HG03066 (cell line): ENCODE data around the gene ACOT11.
"Not testable (repeated sequence)": the region's sequence is repeated elsewhere in the genome, so short reads cannot be mapped to it uniquely, and the experiment has no call there.

Experiments
- ATAC-seq: cut with Tn5 transposase; IDR thresholded peaks from one replicate; pipeline ENCODE4 v1.9.1; 2021; ENCODE audit warnings: low read depth; ENCODE audit not compliant: unreplicated experiment

Gene ACOT11

DNA sequence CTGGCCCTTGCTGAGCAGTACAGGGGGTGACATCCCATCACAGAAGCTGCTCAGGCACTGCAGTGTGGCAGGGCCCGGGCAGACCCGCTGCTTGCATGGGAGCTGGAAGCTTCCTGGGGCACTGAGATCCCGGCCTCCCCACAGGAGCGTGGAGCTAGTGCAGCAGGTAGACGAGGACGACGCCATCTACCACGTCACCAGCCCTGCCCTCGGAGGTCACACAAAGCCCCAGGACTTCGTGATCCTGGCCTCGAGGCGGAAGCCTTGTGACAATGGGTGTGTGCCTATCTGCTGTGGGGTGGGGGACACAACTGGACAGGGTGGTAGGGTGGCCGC, 58.9 kb downstream of the ACOT11 start:
- ATAC-seq: no peak

DNA sequence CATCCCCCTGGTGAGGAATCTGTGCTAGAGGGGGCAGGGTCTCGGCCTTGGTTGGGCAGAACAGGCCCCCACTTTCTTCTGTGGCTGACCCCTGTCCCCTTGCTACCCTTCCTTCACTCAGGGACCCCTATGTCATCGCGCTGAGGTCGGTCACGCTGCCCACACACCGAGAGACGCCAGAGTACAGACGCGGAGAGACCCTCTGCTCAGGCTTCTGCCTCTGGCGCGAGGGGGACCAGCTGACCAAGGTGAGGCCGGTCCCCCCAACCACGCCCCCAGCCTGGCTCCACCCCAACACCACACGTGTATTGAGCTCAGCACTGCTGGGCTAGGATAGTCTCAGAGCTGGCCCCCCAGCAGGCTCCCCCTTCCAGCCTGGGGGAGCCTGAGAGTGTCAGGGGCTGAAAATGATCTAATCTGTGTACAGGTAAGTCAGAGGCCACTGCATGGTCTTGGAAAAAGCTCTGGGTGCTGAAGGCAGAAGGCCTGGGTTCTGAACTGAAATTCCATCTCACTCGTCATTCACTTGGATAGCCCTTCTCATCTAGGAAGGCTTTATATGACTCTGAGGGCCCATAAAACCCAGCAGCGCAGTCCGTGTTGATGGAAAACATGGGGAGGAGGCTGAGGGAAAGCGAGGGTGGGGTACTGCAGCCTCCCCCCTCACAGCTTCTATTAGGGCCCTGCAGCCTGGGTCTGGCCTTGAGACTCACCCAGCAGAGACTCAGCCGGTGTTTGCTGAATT, 60.0 kb downstream of the ACOT11 start:
- no peak for ATAC-seq

DNA sequence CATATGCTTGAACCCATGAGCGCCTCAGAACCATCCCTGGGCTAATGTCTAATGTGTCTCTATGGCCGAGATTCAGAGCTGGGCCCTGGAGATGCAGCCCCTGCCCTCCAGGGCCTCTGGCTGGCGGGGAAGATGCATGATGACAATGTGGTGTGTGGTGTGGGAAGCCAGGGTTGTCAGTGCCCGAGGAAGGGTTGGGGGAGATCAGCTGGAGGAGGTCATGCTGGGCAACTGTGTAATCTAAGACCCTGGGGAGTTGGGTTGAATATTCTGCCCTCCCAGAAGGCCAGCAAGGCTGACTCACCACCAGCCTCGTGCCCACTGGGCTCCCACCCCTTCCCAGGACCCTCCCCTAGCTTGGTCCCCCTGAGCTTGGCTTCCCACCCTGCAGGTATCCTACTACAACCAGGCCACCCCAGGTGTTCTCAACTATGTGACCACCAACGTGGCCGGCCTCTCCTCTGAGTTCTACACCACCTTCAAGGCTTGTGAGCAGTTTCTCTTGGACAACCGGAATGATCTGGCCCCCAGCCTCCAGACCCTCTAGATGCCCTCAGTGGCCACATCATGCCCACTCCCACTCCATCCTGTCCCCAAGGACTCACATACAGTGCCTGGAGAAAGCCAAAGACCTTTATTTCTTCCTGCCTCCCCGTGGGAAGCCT, 60.7 kb downstream of the ACOT11 start:
- no peak for ATAC-seq

DNA sequence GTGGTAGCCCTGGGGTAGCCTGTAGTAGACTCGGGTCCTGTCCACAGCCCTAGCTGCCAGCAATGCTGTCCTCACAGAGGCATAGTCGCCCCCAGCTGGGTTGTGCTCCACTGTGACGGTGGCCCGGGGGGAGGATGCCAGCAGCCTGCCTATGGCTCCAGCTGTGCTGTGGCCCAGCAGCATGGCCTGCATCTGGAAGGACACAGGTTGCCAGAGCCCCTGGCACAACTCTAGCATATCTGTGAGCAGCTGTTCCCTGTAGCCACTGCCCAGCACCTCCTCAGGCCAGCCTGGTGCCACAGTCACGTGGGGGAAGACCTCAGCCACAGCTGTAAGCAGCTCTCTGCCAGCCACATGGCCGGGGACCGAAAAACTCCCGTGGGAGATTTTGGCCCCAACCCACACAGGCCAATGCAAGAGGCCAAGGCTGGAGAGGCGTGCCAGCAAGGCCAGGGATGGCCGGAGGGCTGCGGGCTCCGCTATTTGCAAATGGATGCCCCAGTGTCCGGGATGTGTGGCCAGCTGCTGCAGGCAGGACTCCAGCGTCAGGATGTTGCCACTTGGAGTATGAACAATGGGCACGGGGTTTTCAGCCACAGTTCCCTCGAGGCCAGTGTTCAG, 61.4 kb downstream of the ACOT11 start:
- no peak for ATAC-seq

DNA sequence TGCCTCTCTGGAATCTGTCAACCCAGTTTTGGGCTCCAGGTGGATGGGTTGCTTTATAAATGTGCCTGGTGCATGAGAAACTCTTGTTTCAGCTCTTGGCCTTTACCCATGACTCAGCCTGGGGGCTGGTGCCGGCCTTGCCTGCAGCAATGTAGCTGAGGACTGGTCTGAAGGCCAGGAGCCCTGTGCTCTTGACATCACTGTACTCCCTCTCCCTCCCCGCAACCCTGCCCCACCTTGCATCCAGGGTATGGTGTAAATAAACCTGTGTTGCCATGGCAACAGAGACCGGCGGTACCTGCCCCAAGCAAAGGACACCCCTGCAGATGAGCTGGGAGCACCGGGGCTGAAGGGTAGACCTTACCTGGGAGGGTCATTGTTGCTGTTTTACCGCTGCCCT, 62.0 kb downstream of the ACOT11 start:
- ATAC-seq: no peak

DNA sequence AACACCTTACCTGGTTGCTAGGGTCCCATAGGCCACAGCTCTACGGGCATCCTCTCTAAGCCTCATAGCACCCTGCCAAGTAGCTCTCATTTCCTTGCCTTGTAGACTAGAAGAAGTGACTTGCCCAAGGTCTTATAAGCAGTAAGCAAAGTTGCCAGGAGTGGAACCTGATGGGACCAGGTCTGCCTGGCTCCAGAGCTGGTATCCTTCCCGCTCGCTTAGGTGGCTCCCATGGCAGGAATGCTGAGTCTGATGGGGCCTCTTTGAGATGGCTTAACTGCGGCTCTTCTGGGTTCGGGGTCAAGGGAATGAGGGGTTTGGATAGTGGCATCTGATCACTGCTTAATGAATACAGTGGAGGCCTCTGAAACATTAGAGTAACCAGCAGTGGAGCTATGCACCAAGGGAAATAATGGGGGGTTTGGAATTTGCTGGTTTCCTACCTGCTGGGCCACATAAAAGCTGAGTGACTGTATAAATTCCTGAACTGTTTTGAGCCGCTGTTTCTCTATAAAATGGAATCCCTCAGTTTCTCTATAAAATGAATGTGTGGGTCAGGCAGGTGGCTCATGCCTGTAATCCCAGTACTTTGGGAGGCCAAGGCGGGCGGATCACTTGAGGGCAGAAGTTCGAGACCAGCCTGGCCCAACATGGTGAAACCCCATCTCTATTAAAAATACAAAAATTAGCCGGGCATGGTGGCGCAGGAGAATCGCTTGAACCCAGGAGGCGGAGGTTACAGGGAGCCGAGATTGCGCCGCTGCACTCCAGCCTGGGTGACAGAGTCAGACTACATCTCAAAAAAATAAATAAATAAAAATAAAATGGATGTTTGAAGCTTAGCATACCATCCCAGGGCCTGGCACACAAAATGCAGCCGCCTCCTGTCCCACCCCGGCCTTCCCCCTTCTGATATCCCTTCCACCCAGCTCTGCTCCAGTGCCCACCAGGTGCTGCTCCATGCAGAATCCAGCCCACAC, 62.9 kb downstream of the ACOT11 start:
- ATAC-seq: no peak

DNA sequence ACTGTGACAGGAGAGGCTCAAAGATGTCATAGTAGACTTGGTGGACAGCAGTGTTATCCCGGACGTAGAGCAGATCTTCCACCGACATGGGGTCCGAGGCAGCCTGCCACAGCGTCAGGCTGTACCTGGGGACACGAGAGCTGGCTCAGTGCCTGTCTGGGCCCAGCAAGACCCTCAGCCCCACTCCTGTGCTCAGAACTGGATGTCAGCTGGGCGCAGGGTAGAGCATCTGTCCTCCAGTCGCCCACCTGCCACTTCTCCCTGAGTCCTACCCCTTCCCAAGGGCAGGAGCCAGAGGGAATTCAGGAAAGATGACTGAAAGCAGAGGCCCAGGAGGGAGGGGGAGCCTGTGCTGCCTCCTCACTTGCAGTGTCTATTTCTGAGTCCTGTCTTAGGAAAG, 63.6 kb downstream of the ACOT11 start:
- no peak for ATAC-seq

DNA sequence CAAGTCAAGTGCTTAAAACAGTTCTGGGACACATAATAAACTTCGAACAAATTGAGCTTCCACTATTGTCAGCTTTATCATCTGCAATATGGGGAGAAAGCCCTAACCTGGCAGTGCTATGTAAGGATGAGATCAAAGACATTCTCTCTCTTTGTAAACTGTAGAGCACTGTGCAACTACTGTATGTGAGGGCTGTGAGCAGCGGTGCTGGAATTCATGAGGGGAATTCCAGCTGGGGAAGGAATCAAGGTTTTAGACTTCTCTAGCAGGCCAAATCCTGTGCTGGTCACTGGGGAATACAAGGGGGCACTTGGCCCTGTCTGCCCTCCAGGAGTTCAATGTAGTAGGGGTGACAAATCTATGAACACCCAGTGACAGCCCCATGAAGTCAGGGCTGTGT, 66.0 kb downstream of the ACOT11 start:
- no peak for ATAC-seq

DNA sequence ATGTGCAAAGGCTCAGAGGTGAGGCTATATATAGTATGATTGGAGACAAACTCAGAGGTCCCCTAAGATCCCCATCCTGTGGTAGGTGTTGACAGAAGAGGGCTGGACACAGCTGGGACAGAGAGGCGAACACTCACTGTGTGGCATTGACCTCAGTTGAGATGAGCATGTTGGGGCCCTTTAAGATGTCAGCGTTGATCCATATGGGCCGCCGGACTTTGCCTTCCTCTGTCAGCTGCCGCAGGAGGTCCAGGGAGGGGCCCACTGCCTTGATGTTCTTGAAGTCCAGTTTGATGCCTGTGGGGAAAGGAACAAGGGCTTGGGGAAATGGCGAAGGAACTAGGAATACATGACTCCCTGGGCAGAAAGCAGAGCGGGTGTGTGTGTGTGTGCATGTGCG, 66.5 kb downstream of the ACOT11 start:
- ATAC-seq: no peak

DNA sequence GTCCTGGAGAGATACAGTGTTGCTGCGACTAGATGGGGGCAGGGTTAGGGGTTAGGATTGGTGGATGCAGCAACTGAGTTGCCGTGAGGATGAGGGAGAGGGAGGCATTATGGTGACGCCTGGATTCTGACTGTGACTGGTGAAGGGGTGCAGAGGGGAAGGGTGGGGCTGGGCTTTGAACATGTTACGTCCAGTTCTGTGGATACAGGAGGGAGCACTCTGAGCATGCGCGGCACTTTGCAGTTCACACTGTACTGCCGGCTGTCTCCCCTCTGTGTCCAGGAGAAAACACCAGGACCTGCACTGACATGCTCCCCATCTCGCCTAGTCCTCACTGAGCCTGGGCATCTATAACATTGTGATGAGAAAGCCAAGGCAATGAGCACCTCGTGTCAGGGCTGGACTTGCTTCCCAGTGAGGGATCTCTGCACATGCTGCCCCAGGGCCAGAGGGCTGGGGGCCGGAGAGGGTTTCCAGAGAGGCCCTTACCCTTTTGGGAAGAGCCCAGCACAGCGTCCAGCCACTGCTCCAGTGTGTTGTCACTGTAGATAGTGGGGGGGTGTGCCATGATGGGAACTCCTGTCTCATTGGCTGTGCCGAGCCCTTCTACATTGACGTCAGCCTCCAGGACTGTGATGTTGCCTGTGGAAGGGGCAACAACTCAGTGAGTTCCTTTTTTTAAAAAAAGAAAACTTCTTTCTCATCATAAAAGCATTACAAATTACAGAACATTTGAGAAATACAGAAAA, 67.7 kb downstream of the ACOT11 start:
- no peak for ATAC-seq

DNA sequence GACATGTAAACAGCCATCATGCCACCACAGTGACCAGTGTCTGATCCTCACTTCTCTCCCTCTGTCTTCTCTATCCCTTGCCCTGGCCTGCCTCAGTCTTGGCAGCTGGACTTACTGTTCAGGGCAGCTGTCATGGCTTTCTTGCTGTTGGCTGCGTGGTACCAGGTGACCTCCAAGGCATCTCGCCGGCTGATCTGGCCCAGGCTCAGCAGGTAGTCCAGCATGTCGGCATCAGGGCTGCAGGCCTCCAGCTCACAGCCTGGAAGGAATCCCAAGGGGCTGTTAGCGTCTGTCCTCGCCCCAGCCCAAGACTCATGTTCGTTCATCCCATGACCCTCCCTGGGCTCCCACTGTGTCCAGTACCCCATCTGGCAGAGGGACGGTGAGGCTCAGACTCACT, 71.7 kb downstream of the ACOT11 start:
- no peak for ATAC-seq

DNA sequence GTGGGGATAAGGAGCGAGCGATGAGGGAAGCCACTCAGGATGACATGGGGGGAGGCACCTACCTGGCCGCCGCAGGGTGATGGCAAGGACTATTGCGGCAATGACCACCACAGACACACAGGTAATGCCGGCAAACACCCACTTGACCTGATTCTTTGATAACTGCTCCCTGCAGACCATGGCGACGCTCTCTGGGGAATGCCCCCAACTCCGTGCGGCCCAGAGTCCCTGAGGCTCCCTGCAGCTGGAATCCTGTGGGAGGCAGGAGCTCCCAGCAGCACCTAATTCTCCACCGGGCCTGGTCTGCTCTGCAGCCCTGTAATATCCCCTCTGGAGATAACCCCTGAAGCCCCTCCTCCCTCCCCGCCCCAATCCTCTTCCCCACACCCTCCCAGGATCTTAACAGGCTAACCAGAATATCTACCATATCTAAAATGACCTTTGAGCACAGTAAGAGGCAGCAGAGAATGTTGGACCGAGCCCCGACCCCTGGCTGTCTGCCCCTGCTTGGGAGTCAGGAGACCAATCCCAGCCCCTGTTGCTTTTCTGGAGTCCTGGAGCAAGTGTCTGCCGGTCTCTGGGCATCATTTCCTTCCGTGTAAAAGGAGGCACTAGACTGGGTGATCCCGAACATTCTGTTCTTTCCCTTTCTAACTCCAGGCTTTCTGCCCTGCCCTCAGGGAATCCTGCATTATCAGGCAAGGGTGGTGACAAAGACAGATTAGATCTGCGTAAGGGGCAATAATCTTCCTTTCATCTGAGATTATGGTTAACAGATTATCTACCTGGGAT, 75.4 kb downstream of the ACOT11 start, which contains the start of gene FAM151A:
TSS of gene FAM151A (minus strand) at position 310 of the 792 bp plus-strand sequence. CDS start at position 180, 130 bp downstream.
- no peak for ATAC-seq

DNA sequence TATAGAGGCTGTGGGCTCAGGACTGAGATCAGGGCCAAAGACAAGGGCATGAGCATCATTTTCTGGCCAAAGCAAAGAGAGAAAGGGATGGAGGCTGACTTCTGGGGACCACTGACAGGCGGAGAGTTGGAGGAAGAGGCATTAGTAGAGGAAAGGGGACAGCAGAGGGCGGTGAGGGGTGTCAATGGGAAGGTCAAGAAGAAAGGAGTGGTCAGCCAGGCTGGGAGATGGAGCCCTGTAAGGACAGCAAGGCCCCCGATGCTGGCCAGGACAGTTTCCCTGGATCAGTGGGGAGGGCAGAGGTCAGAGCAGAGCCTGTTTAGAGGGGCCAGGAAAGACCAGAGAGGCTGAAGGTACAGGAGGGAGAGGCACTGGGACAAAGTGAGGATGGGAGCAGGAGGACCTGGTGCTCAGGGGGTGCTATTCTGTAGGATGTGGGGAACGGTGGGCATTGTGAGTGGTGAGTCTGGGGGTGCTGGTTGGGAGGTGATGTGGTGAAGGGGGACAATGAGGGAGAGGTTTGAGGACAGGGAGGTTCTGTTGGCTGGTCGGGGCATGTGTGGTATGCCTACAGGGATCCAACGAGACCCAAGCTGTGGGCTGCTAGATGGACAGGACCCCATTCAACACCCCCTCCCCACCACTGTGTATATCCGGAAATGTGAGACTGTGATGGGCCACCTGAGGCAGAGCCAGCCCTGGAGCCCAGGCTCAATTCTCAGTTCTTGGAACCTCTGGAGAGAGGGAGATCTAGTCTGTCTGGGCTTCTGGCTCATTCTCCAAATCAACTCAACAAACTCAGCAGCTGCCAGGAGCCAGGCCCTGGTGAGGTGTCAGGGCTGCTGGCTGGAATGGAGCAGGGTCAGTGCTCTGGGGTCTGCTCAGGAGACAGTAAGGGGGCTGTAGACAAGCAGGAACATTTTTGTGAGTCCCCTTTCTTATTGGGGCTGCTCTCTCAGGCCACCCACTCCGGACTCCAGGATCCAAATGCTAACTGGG, 76.7 kb downstream of the ACOT11 start:
- no peak for ATAC-seq

DNA sequence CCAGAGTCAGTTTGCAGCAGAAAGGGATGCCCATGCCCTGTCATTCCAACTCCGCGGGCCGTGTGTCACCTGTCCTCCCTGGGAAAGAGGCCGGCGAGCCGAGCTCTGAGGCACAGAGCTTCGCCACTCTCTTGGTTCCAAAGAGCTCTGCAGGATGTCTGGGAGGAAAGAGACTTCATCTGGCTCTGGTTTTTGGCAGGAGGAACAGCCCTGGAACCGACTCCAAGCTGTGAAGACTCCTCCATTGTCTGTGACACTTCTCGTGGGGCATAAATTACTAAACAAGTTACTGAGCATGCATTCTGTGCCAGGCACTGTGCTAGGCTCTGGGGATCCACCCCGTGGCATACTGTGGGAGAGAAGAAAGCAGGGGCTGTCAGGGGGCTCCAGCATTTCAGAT, 79.2 kb downstream of the ACOT11 start:
- ATAC-seq: no peak

DNA sequence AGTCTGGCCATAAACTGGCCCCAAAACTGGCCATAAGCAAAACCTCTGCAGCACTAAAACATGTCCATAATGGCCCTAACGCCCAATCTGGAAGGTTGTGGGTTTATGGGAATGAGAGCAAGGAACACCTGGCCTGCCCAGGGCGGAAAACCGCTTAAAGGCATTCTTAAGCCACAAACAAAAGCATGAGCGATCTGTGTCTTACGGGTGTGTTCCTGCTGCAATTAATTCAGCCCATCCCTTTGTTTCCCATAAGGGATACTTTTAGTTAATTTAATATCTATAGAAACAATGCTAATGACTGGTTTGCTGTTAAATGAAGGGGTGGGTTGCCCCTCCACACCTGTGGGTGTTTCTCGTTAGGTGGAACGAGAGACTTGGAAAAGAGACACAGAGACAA, 87.8 kb downstream of the ACOT11 start:
- not testable (repeated sequence) for ATAC-seq

DNA sequence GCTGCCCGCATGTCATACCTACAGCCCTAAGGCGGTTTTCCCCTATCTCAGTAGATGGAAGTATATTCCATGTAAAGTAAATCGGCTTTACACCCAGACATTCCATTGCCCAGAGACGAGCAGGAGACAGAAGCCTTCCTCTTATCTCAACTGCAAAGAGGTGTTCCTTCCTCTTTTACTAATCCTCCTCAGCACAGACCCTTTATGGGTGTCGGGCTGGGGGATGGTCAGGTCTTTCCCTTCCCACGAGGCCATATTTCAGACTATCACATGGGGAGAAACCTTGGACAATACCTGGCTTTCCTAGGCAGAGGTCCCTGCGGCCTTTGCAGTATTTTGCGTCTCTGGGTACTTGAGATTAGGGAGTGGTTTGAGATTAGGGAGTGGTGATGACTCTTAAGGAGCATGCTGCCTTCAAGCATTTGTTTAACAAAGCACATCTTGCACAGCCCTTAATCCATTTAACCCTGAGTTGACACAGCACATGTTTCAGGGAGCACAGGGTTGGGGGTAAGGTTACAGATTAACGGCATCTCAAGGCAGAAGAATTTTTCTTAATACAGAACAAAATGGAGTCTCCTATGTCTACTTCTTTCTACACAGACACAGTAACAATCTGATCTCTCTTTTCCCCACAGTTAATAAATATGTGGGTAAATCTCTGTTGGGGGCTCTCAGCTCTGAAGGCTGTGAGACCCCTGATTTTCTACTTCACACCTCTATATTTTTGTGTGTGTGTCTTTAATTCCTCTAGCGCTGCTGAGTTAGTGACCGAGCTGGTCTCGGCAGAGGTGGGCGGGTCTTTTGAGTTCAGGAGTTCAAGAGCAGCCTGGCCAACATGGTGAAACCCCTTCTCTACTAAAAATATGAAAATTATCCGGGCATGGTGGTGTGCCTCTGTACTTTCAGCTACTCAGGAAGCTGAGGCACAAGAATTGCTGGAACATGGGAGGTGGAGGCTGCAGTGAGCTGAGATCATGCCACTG, 88.7 kb downstream of the ACOT11 start:
- not testable (repeated sequence) for ATAC-seq

DNA sequence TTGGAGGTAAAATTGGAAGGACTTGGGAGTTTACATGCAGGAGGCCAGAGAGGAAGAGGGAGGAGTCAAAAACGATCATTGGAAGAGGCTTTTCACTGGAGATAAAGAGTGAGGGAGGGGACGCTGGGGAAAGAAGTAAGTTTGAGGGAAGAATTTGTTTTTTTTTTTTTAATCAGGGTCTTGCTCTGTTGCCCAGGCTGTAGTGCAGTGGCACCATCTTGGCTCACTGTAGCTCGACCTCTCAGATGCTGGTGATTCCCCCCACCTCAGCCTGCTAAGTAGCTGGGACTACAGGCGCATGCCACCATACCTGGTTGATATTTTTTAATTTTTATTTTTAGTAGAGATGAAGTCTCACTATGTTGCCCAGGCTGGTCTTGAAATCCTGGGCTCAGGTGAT, 92.3 kb downstream of the ACOT11 start:
- no peak for ATAC-seq
